ENCODE results near the gene STK32C.
"Not testable (repeated sequence)": the region's sequence is repeated elsewhere in the genome, so short reads cannot be mapped to it uniquely, and the experiment has no call there.

Gene STK32C

GRCh38 chr10:132297526-132297925, 10.2 kb downstream of the STK32C start:
- FAIRE-seq (no peak), DNase-seq (ENCODE audit: insufficient read length, low spot score) (no peak)
- TF ChIP-seq POLR2A (IDR thresholded peaks at IDR 0.05; ENCODE audit: low read depth, low read length) (no peak), SPI1 (IDR thresholded peaks at IDR 0.05; ENCODE audit: low read depth, low read length) (no peak), TAF1 (IDR thresholded peaks at IDR 0.05; ENCODE audit: low read depth, low read length) (no peak), POLR2AphosphoS5 (IDR thresholded peaks at IDR 0.05; ENCODE audit: low read depth, low read length) (no peak), PAX5 (IDR thresholded peaks at IDR 0.05; ENCODE audit: insufficient read depth, low read length, severe bottlenecking) (no peak), POU2F2 (IDR thresholded peaks at IDR 0.05; ENCODE audit: low read depth, low read length) (no peak)

GRCh38 chr10:132296666-132297443, 10.9 kb downstream of the STK32C start:
- FAIRE-seq (no peak), DNase-seq (ENCODE audit: insufficient read length, low spot score) (no peak)
- TF ChIP-seq POU2F2 (IDR thresholded peaks at IDR 0.05; ENCODE audit: low read depth, low read length) = no peak
- TF ChIP-seq SPI1 (IDR thresholded peaks at IDR 0.05; ENCODE audit: low read depth, low read length) = no peak
- no peak for TF ChIP-seq POLR2A (IDR thresholded peaks at IDR 0.05; ENCODE audit: low read depth, low read length)
- TF ChIP-seq TAF1 (IDR thresholded peaks at IDR 0.05; ENCODE audit: low read depth, low read length) = no peak
- TF ChIP-seq PAX5 (IDR thresholded peaks at IDR 0.05; ENCODE audit: insufficient read depth, low read length, severe bottlenecking) = no peak
- no peak for TF ChIP-seq POLR2AphosphoS5 (IDR thresholded peaks at IDR 0.05; ENCODE audit: low read depth, low read length)

- FAIRE-seq; DNase-seq (ENCODE audit: insufficient read length, low spot score): not testable (repeated sequence)
These were observed 12.3 kb downstream of the STK32C start for GRCh38 chr10:132295481-132295880.

GRCh38 chr10:132294561-132295318, 13.0 kb downstream of the STK32C start:
- DNase-seq (ENCODE audit: insufficient read length, low spot score) (no peak), FAIRE-seq (no peak)
- TF ChIP-seq POLR2AphosphoS5 (IDR thresholded peaks at IDR 0.05; ENCODE audit: low read depth, low read length) (no peak), SPI1 (IDR thresholded peaks at IDR 0.05; ENCODE audit: low read depth, low read length) (no peak), TAF1 (IDR thresholded peaks at IDR 0.05; ENCODE audit: low read depth, low read length) (no peak), POU2F2 (IDR thresholded peaks at IDR 0.05; ENCODE audit: low read depth, low read length) (no peak), PAX5 (IDR thresholded peaks at IDR 0.05; ENCODE audit: insufficient read depth, low read length, severe bottlenecking) (no peak), POLR2A (IDR thresholded peaks at IDR 0.05; ENCODE audit: low read depth, low read length) (no peak)

GRCh38 chr10:132293813-132294520, 13.8 kb downstream of the STK32C start:
- TF ChIP-seq POLR2A (IDR thresholded peaks at IDR 0.05; ENCODE audit: low read depth, low read length) (no peak), POLR2AphosphoS5 (IDR thresholded peaks at IDR 0.05; ENCODE audit: low read depth, low read length) (no peak), TAF1 (IDR thresholded peaks at IDR 0.05; ENCODE audit: low read depth, low read length) (no peak), POU2F2 (IDR thresholded peaks at IDR 0.05; ENCODE audit: low read depth, low read length) (no peak), PAX5 (IDR thresholded peaks at IDR 0.05; ENCODE audit: insufficient read depth, low read length, severe bottlenecking) (no peak), SPI1 (IDR thresholded peaks at IDR 0.05; ENCODE audit: low read depth, low read length) (no peak)
- no peak for FAIRE-seq

GRCh38 chr10:132293201-132293812, 14.4 kb downstream of the STK32C start:
- FAIRE-seq = no peak
- DNase-seq (ENCODE audit: insufficient read length, low spot score) = no peak
- no peak for TF ChIP-seq POLR2A (IDR thresholded peaks at IDR 0.05; ENCODE audit: low read depth, low read length)
- no peak for TF ChIP-seq POU2F2 (IDR thresholded peaks at IDR 0.05; ENCODE audit: low read depth, low read length)
- no peak for TF ChIP-seq SPI1 (IDR thresholded peaks at IDR 0.05; ENCODE audit: low read depth, low read length)
- no peak for TF ChIP-seq PAX5 (IDR thresholded peaks at IDR 0.05; ENCODE audit: insufficient read depth, low read length, severe bottlenecking)
- TF ChIP-seq POLR2AphosphoS5 (IDR thresholded peaks at IDR 0.05; ENCODE audit: low read depth, low read length) = no peak
- TF ChIP-seq TAF1 (IDR thresholded peaks at IDR 0.05; ENCODE audit: low read depth, low read length) = no peak

More at GRCh38 chr10:132293813-132294520, 13.8 kb downstream of the STK32C start:
- DNase-seq (ENCODE audit: insufficient read length, low spot score) = no peak

GRCh38 chr10:132292287-132293200, 15.2 kb downstream of the STK32C start:
- FAIRE-seq = no peak
- no peak for DNase-seq (ENCODE audit: insufficient read length, low spot score)
- no peak for TF ChIP-seq POU2F2 (IDR thresholded peaks at IDR 0.05; ENCODE audit: low read depth, low read length)
- no peak for TF ChIP-seq SPI1 (IDR thresholded peaks at IDR 0.05; ENCODE audit: low read depth, low read length)
- no peak for TF ChIP-seq PAX5 (IDR thresholded peaks at IDR 0.05; ENCODE audit: insufficient read depth, low read length, severe bottlenecking)
- no peak for TF ChIP-seq TAF1 (IDR thresholded peaks at IDR 0.05; ENCODE audit: low read depth, low read length)

- TF ChIP-seq POLR2AphosphoS5 (IDR thresholded peaks at IDR 0.05; ENCODE audit: low read depth, low read length) (no peak), SPI1 (IDR thresholded peaks at IDR 0.05; ENCODE audit: low read depth, low read length) (no peak), POU2F2 (IDR thresholded peaks at IDR 0.05; ENCODE audit: low read depth, low read length) (no peak), PAX5 (IDR thresholded peaks at IDR 0.05; ENCODE audit: insufficient read depth, low read length, severe bottlenecking) (no peak), POLR2A (IDR thresholded peaks at IDR 0.05; ENCODE audit: low read depth, low read length) (no peak), TAF1 (IDR thresholded peaks at IDR 0.05; ENCODE audit: low read depth, low read length) (no peak)
- DNase-seq (ENCODE audit: insufficient read length, low spot score) = no peak
- FAIRE-seq = no peak
These were observed 15.9 kb downstream of the STK32C start for GRCh38 chr10:132291826-132292225.
